Left ventricle myocardium superior (tissue), 1 donor: ENCODE data around the gene AK9. TPM values are rescaled to one million over a fixed set of nuclear protein-coding genes. Genes with fewer than 3 reads are reported as not detected.
"Not testable (repeated sequence)": the region's sequence is repeated elsewhere in the genome, so short reads cannot be mapped to it uniquely, and the experiment has no call there.

Experiments
- ATAC-seq: fragments of 200-7000 bp; cut with Tn5 transposase; one replicate; pipeline ENCODE4 v1.9.1; 2020; ENCODE audit warnings: mild to moderate bottlenecking, moderate library complexity
- DNase-seq: peaks from one replicate; pipeline ENCODE4 v3.0.0-alpha.2; 2020
- intact Hi-C: fragments of 100-400 bp; cut with micrococcal nuclease; formaldehyde crosslinking; loops from one replicate; pipeline ENCODE4 v1.11.0; 2022
- total RNA-seq: library from RNA; stranded (reverse); fragmentation: NEBNext Ultra II Directional; extraction: Animal tissue kit (Norgen Biotek cat#: 25700); gene quantifications from one replicate; pipeline ENCODE4 v1.2.1, GENCODE V29; 2021
- donor health status: DM: no; HTN: yes; CAD: no; lungs with severe emphysema.

The AK9 gene
- total RNA-seq, 1 donor from 2014 or later = 11.7 TPM

DNA sequence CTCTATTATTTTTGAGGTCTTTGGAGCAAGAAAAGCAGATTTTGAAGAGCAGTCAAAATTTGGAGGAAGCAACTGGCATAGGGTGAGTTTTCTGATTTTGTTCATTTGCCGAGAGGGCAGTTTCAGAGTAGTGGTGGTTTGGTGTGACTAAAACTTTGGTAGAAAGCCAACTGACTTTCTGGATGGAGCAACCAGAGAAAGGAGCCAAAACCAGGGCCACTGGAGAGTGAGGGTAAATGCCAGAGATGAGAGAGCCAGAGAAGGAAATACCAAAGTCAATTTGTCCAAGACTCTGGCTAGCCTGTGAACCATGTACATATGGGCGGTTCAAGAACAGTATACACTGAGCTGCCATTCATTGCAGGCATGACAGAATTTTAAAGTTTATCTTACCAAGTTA, 167.5 kb downstream of the AK9 start:
- intact Hi-C loops = no loop called here
- DNase-seq = no peak
- no peak for ATAC-seq

DNA sequence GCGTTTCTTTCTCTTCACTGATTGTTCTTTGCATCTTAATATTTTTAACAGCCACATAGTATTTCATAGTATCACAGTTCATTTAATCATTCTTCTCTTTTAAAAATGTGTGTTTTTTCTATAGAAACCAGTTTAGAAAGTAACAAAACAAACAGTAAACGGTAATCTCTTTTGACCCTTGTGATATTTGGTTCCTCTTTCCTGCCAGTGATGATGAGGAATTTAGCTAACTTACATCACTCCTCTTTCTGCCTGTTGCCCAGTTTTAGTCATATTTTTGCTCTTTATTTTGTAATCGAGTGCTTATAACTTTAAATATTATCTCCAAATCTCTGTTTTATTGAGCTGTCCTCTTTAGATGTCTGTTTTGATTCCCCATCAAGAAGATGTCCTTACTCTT, 169.9 kb downstream of the AK9 start:
- no peak for ATAC-seq
- intact Hi-C loops = no loop called here
- no peak for DNase-seq

DNA sequence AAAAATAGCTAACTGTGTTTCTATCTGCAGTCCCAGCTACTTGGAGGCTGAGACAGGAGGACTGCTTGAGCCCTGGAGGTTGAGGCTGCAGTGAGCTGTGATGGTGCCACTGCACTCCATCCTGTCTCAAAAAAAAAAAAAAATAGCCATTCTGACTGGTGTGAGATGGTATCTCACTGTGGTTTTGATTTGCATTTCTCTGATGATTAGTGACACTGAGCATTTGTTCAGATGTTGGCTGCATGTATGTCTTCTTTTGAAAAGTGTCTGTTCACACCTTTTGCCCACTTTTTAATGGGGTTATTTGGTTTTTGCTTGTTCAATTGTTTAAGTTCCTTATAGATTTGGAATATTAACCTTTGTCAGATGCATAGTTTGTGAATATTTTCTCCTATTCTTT, 171.4 kb downstream of the AK9 start:
- DNase-seq, intact Hi-C loops, ATAC-seq: not testable (repeated sequence)

DNA sequence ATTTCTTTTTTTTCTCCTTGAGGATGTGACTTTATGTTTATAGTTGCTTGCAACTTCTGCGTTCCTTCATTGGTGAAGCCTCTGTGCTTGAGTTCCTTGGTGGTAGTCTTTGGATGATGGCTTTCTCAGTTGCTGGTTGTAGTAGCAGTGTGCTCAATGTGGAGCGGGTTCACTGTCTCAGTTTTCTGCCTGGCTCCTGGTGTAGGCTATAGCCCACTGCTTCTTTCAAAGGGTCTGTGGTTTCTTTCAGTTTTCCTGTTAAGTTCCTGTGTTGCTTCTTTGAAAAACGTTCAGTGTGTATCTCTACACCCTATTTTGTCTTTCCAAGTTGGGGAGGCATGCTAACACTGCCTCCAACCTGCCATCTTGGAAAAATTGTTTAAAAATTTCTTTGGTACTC, 174.1 kb downstream of the AK9 start:
- no peak for ATAC-seq
- DNase-seq = no peak
- intact Hi-C loops = no loop called here

DNA sequence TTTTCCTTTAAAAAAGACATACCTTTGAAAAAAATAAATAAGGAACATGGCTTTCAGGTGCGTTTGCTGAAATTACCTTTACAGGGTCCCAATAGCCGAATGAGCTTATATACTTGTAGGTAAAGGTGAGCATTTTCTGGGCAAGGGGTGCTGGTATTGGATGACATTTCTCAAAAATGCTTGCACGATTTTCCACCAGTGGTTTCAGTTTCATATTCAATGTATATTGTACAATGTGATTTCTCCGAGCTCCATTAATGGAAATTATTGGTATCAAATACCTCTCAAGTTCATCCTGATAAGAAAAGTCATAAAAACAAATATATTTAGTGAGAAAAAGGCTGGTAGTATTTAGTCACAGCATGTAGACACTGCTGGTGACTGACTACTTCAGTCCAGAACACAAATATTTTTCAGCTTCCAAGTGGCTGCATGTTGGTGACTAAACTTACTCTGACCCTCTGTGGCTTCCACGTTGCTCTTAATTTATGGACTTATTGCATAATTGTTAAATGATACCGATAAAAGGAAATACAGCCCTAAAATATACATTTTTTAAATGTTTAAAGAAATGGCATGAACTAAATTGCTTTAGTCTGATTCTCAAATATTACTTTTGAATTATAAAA, 175.1 kb downstream of the AK9 start:
- intact Hi-C loops = no loop called here
- no peak for ATAC-seq
- no peak for DNase-seq

DNA sequence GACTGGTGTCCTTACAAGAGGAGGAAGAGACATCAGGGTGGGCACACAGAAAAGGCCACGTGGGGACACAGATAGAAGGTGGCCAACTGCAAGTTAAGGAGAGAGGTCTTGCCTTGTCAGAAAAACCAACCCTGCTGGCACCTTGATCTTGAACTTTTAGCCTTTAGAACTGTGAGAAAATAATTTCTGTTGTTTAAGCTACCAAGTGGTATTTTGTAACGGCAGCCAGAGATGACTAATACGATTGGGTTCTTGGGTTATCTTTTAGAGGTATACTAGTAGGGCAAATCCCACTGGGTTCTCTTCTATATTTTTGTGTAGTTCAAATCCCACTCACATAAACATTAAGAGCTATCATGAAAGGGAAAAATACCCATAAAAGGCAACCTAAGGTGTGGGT, 176.1 kb downstream of the AK9 start:
- intact Hi-C loops = no loop called here
- ATAC-seq = no peak
- DNase-seq = no peak

DNA sequence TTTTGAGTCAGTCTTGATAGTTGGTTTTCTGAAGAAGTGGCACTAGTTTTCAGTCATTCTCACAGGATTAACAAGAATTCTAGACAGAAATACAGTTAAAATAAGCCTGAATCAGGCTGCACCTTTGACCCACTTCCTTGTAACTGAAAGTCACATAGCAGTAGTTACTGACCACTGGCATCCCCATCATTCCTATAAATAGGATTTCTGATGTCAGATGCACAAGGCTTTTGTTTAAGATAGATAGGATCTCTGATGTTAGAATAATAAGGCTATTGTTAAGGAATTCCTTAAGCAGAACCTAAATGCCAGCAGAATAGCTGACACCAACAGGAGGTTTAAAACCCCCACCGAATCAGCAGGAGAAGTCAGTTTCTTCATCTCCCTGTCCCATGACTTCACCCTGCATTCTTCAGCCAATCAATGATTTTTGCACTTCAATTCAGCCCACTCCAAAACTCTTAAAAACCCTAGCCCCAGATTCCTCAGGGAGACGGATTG, 177.4 kb downstream of the AK9 start:
- peak; percentile 34 for ATAC-seq
- DNase-seq = no peak
- intact Hi-C loops = no loop called here

DNA sequence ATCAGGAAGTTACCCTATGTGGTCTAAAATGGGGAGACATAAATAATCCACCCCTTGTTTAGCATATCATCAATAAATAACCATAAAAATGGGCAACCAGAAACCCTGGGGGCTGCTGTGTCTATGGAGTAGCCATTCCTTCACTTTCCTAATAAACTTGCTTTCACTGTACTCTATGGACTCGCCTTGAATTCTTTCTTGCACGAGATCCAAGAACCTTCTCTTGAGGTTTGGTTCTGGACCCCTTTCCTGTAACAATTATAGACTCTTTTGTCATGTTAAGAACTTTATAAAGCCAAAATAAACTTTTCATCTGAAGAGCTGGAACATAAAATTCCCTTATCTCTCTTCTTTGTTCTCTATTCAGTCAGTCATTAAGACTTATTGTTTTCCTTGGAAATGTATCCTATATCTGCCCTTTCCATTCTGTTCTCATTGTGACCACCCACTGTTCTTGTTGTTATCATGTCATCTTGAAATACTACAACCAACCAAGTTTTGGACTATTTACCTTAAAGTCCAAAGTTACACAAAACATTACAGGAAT, 178.7 kb downstream of the AK9 start:
- intact Hi-C loops = no loop called here
- no peak for ATAC-seq
- DNase-seq = no peak

DNA sequence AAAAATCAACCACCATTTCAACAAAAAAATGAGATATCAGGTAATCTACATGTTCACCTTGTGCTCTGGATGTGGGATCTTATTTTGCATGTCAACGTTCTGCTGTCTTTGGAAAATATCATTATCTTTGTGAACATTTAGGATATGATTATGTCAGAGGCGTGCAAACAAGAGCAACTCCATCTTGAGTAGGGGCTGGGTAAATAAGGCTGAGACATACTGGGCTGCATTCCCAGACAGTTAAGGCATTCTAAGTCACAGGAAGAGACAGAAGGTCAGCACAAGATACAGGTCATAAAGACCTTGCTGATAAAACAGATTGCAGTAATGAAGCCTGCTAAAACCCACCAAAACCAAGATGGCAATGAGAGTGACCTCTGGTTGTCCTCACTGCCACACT, 179.2 kb downstream of the AK9 start:
- DNase-seq (no peak), ATAC-seq (no peak)
- intact Hi-C loops = no loop called here

DNA sequence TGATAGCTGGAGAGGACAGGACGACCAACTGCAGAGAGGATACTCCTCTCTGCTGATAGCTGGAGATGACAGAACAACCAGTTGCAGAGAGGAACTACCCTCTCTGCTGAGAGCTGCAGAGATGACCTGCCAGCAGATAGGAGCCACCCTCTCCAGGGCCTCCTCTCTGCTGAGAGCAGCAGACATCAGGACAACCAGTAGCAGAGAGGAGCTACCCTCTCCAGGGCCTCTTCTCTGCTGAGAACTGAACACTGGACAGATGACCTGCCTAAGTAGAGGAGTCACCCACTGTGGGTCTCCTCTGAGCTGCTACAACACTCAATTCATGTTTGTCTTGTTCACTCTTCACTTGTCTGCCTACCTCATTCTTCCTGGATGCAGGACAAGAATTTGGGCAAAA, 180.6 kb downstream of the AK9 start:
- no peak for ATAC-seq
- no peak for DNase-seq
- intact Hi-C loops = no loop called here

DNA sequence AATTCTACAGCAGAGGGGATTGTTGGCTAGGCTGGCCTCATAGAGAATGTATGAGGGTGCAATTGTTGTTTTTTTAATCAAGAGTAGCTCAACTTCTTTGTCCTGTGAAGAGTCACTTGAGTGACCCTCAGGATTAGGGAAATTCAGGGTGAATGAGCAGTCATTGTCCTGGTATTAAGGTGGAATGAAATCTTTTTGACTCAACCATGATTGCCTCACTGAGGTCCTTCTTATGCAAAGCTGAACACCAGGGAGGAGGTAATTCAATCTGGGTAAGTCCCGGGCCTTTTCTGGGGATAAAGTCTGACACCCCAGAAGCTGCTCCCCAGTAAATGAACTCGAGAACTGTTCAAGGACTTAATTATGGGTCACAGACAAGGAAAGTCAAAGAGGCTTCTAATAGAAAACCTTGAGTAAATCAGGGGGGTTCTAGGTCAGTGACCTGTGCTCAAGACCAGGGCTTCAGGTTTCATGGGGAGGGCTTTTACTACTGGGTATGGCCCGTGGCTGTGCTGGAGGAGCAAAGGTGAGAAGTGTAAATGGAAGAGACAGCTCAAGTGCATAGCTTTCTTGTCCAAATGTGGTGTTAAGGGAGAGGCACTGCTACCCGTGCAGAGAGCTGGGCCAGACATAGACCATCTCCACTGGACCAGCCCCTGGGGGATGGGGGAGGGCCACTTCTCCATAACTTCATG, 182.7 kb downstream of the AK9 start:
- intact Hi-C loops = no loop called here
- ATAC-seq = no peak

DNA sequence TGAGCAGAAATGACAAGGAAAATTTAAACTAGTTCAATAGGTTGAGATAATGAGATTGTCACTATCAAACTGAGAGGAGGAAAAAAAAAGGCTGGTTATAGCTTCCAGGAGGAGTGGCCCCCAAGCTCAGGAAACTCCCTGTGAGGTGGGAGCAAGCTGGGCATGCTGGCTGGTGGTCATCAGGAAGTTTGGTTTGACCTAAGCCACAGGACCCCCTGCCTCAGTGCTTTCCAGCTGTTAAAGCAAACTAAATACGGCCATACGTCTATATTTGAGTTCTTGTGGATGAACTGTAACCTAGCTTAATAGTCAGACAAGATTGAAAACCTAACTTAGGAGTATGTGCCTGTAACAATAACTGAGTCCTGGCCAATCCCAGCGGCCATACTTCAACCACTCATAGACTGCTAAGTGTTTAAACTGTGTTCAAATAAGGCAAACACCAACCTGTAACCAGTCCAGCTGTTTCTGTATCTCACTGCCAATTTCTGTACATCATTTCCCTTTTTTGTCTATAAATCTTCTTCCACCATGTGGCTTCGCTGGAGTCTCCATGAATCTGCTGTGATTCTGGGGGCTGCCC, 183.4 kb downstream of the AK9 start:
- no peak for ATAC-seq
- no peak for DNase-seq
- intact Hi-C loops = no loop called here

More for the DNA sequence above, 182.7 kb downstream of the AK9 start:
- no peak for DNase-seq

DNA sequence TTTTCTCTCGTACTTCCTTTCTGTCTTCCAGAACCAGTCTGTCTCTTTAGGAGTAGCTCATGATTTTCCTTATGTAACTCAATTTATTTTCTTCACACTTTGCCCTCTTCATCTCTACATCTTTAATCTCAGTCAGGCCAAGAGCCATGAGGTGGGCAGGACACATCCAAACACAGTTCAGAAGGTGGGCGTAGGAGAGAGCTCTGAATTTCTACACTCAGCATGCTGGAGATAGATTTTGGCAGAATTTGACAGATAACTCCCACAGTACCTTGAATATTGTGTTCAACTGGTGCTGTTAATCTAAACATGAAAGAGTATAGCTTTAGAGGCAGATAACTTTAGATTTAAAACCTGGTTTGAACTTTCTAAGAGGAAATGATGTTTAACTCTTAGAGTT, 184.2 kb downstream of the AK9 start:
- intact Hi-C loops = no loop called here
- ATAC-seq (no peak), DNase-seq (no peak)

DNA sequence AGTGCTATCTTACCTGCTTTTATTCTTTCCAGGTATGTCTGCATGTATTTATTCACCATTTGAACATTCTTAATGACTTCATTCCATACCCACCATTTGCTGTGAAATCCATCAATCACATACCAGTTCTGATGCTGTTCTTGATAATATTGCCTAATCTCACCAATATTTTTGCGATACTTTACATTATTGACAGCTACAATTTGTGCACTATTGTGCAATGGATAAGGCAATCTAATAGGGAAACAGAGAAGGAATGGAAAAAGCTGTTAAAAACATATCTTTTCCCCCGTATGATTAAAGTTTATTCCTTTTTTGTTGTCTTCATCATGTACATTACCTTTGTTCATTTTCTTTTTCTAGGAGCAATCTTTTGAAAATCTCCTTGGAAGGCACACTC, 184.7 kb downstream of the AK9 start:
- intact Hi-C loops = no loop called here
- ATAC-seq = no peak
- no peak for DNase-seq

DNA sequence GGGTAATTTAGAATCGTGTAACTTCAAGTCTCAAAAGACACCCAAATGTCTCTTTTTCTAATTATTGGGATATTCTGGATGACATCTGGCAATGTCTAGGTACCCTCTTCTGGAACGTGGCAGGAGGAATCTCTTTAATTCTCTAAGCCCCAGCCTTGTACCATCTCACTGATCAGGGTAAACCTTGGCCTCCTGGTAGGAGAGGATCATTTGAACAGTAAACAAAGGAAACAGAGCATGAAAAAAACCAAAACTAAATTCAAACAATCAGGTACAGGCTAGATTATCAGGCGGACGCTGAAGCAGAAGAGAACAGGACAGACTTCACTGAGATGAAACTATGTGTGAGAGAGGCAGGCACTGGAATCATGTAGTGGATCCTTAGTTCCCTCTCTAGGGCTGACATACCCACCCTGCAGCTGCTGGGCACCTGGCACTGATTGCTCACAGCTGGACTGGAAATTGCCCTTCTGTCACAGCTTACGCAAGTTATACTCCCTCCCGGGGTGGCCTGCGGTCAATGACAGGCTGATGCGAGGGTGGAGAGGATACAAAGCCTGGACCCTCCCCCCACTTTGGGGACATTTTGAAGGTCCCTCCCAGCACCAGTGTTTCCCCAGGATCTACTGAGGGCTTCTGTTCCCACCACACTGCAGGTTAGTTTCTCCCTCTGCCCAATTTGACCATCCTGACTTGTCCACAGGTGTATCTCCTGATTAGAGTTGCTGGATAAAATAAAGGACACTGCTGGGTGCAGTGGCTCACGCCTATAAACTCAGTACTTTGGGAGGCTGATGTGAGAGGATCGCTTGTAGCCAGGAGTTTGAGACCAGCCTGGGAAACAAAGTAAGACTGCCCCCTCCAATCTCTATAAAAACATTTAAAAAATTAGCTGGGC, 187.4 kb downstream of the AK9 start:
- intact Hi-C loops = no loop called here
- ATAC-seq (no peak), DNase-seq (no peak)

DNA sequence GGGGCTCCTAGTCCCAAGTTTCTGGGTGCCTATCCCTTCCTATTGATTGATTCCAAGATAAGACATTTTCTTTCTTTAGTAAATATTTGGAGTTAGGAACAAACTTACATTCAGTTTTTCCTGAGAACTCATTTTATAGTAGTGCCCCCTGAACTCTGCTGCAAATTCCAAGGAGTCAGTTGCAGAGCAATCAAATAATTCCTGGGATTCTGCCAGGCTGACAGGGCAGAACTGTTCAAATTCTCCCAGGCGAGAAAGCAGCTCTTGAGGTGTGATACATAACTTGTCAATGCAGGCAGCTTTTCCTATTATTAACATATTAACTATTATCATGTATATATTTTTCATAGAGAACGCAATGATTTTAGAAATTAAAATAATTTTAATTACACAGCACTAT, 192.1 kb downstream of the AK9 start:
- ATAC-seq (no peak), DNase-seq (no peak)
- intact Hi-C loops = no loop called here

DNA sequence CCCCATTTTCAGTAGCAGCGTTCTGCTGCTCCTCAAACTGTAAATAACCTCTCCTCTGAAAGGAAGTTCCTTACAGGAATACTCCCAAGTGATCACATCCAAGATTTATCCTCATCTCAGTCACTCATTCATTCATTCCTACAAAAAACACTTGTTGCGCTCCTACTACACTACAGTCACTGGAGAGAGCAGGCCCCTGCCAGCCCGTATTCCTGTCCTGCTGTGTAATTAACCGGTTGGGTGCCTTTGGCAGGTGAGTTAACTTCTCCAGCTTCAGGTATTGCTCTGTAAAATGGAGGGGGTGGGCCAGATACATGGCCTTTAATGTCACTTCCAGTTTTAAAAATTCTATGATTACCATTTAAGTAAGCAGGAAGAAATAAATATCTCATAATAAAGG, 192.9 kb downstream of the AK9 start:
- intact Hi-C loops = no loop called here
- DNase-seq = no peak
- no peak for ATAC-seq

DNA sequence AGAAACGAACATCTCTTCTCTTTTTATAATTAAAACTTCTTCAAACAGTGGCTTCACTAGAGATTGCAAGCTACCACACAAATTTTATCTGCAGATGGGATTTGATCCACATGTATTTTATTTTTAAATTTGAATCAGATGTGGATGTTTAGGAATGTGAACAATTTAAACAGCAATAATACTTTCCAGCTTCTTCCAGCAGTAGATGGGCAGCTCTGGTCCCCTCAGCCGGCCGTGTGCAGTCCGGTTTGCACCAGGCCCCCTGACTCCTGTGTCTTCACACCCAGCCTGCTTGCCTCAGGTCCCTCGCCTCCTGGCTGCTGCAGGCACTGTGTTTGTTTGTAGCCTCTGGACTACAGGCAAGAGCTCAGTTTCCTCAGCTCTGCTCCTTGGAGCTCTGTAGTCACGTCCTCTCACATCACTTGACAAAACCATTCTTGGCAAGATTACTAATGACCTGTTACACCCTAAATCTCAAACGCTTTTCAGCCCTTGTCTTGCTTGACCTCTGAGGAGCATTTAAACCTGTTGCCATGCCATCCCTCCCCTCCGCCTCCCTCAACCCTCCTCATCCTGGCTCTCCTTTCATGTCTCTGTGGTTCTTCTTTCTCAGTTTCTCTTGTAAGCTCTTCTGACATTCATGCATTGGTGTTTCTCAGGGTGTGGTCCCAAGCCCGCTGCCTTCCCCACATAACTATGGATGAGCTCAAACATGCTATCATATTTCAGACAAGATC, 194.8 kb downstream of the AK9 start:
- intact Hi-C loops = no loop called here
- DNase-seq (no peak), ATAC-seq (no peak)

DNA sequence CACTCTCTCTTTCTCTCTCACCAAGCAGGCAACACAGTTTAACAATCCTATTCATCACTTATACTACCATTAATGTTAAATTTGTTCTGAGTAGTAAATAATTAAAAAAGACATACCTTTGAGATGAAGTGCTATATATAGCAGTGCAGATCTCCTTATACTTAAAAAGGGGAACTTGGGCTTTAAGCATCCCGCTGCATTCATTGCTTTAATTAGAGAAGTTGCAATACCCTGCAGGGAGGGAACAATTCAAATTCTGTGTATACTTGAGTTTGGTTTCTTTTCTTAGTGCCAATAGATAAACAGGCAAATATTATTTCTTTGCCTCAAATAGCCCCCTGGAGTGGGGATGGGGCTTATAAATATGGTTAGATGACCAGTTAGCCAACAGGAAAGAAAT, 197.1 kb downstream of the AK9 start:
- intact Hi-C loops = no loop called here
- ATAC-seq = no peak

More for the DNA sequence above, 197.1 kb downstream of the AK9 start:
- DNase-seq = no peak
